GM12892 (cell line): Measurements from ENCODE around the gene DNAH14.
"Not testable (repeated sequence)": the region's sequence is repeated elsewhere in the genome, so short reads cannot be mapped to it uniquely, and the experiment has no call there.

Experiments used
- DNase-seq: peaks from one replicate; pipeline ENCODE4 v3.0.0; 2011; ENCODE audit not compliant: insufficient read length
- FAIRE-seq: peaks from 2 replicates; lab custom pipeline; 2011; peaks lifted over from hg19 to GRCh38; lab: Jason Lieb, UNC
- POLR2A ChIP-seq: IDR thresholded peaks from 2 replicates; pipeline ENCODE4 v1.6.1; 2011; ENCODE audit warnings: low read depth, low read length, control low read depth
- POLR2AphosphoS5 ChIP-seq: IDR thresholded peaks from 2 replicates; pipeline ENCODE4 v1.6.1; 2011; ENCODE audit warnings: low read depth, low read length, control low read depth
- TAF1 ChIP-seq: IDR thresholded peaks from 2 replicates; pipeline ENCODE4 v1.6.1; 2011; ENCODE audit warnings: low read depth, mild to moderate bottlenecking, control low read depth, low read length, borderline replicate concordance

The DNAH14 gene

DNA sequence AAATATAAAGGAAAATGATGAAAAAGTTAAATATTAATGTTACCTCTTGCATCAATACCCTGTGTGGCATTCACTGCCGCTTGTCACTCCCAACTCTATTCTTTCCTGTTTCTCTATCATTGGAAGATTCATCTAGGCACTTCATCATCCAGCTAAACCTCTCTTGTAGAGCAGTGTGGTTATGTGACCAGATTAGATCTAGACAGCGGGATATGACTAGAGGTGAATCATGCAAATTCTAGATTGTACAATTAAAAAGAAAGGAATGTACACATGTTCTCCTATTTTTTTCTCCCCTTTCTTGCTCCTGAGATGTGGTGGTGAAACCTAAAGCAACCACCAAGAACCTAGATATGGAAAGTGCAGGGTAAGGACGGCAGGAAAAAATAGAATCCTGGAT, 324.3 kb downstream of the DNAH14 start:
- TF ChIP-seq POLR2AphosphoS5 (no peak), TAF1 (no peak), POLR2A (no peak)
- FAIRE-seq (no peak), DNase-seq (no peak)

DNA sequence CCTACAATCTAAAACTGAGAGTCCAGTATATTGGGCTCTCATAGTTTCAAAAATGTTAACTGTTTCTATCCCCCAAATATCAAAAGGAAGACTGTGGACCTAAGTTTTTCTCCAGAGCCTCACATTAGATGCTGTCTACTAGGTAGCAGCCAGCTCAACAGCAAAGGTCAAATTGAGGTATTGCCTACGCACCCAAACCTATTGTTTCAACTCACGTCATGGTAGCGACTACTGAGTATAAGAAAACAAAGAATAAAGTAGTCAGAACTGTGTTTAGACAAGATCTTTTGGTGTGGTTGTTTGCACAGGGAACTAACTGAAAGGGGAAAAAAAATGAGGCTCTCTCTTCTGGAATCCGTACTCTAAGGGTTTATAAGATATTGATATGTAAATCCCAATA, 325.2 kb downstream of the DNAH14 start:
- FAIRE-seq (no peak), DNase-seq (no peak)
- no peak for TF ChIP-seq POLR2AphosphoS5
- TF ChIP-seq POLR2A: no peak
- no peak for TF ChIP-seq TAF1

DNA sequence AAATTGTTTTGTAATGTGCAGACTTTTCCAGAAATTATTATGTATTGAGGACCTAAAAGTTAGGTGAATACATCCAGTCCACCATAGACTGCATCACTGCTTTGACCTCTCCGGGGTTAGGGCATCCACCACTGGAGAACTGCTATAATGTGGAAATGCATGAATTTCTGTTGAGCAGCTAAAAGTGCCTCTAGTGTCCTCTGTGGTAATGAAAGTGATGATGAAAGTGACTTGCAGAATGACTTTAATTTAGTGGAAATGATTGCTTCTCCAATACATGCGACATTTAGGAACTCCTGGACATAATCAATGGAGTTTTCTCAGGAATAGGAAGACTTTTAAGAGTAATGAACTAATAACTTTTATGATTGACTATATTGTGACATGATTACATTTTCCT, 327.6 kb downstream of the DNAH14 start:
- FAIRE-seq (no peak), DNase-seq (no peak)
- TF ChIP-seq POLR2AphosphoS5 (no peak), POLR2A (no peak), TAF1 (no peak)

DNA sequence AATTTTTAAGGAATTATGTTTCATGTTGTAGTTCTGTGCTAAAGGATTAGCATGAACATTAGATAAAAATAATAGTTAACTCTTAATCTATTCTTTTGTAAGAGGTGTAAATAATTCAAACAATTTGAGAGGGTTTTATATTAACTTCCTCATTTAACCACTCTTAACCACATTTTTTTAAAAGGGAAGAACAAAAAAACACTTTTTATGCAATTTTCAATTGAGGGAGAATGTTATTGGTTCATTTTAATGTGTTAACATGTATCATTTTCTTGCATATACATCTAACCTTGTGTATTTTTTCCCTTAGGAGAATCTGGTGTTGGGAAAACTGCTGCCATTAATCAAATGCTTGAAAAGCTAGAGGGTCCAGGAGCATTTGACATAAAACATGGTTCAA, 329.3 kb downstream of the DNAH14 start:
- TF ChIP-seq POLR2A: no peak
- TF ChIP-seq POLR2AphosphoS5: no peak
- no peak for TF ChIP-seq TAF1
- DNase-seq (no peak), FAIRE-seq (no peak)

DNA sequence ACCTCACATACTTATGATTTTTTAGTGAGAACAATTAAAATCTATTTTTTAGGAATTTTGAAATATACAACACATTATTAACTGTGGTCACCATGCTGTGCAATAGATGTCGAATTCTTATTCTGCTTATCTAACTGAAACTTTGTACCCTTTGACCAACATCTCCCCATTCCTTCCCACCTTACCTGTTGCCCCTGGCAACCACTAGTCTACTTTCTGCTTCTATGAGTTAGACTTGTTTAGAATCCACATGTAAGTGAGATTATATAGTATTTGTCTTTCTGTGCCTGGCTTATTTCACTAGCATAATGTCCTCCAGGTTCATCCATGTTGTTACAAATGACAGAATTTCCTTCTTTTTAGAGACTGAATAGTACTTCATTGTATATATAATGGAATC, 330.1 kb downstream of the DNAH14 start:
- TF ChIP-seq POLR2AphosphoS5 (no peak), POLR2A (no peak), TAF1 (no peak)
- DNase-seq (no peak), FAIRE-seq (no peak)

DNA sequence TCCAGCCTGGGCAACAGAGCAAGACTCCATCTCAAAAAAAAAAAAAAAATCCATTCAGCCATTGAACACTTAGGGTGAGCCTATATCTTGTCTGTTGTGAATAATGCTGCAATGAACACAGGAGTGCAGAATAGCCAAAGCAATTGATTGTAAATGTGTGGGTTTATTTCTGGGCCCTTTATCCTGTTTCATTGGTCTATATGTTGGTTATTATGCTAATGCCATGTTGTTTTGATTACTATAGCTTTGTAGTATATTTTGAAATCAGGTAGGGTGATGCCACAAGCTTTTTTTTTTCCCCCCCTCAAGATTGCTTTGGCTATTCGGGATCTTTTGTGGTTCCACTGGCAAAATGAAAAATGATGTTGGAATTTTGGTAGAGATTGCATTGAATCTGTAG, 330.8 kb downstream of the DNAH14 start:
- TF ChIP-seq TAF1 (no peak), POLR2A (no peak), POLR2AphosphoS5 (no peak)
- DNase-seq: no peak
- FAIRE-seq: no peak

DNA sequence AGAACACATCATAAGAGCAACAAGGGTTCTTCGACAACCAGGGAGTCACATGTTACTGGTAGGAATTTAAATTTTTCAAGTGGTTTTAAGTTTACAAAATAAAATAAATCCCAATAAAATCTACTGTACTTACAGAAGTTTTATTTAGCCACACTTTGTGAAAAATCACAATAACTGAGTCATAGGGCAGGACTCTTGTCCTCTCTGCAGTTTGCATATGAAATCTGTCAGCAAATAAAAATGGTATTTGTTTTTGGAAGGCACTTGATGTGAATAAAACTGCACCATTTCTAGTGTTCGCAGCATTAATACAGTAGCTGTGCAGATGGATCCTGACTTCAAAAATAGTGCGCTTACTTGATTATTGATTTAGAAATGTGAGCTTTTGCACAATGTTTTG, 348.0 kb downstream of the DNAH14 start:
- FAIRE-seq (no peak), DNase-seq (no peak)
- TF ChIP-seq POLR2A (no peak), POLR2AphosphoS5 (no peak), TAF1 (no peak)

DNA sequence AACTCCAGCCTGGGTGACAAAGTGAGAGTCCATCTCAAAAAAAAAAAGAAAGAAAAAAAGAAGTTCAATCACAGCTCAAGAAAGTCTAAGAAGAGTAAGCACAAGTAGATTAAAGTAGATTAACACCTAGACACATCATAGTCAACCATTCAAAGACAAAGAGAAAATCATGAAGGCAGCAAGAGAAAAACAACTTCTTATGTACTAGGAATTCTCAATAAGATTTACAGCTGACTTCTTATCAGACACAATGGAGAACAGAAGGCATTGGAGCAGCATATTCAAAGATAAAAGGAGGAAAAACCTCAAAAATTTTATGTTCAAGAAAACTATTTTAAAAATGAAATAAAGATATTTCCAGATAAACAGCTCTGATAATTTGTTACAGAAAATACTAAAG, 351.1 kb downstream of the DNAH14 start:
- TF ChIP-seq POLR2A: no peak
- no peak for TF ChIP-seq TAF1
- TF ChIP-seq POLR2AphosphoS5: no peak
- FAIRE-seq (no peak), DNase-seq (no peak)

DNA sequence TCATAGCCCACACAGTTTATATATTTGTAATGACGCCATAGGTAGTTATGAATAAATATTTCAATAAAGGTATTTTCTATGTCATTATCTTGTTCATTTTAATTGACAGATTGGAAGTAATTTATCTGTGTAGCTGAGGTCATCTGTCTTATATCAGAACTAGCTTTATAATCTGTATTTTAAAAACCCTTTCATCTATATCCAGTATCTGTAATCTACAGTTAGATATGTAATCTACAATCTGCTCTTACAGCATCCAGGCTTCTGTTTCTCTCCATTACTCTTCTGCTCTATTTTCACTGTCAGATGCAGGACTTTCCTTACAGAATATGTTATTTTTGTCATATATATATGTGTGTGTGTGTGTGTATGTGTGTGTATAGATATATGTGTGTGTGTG, 360.8 kb downstream of the DNAH14 start:
- no peak for TF ChIP-seq POLR2AphosphoS5
- no peak for TF ChIP-seq POLR2A
- TF ChIP-seq TAF1: no peak
- DNase-seq (no peak), FAIRE-seq (no peak)

DNA sequence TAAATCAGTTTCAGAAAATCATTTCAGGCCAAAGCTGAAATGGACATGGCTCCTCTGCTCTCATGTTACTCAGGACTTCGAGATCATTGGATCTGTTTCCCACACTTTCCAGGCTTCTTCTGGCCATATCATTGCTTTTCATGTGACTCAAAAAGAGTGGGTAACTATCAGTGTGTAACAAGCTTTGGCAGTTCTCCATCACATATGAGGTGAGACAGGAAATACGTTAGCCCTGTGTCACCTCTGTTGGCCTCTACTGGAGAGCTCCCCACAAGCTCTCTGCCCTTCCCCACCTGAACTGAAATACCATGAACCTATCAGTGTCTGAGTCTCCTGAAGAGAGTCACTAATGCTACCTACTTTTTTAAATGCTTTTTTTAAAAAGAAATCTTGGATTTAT, 370.1 kb downstream of the DNAH14 start:
- DNase-seq (no peak), FAIRE-seq (no peak)
- no peak for TF ChIP-seq POLR2AphosphoS5
- no peak for TF ChIP-seq POLR2A
- no peak for TF ChIP-seq TAF1

DNA sequence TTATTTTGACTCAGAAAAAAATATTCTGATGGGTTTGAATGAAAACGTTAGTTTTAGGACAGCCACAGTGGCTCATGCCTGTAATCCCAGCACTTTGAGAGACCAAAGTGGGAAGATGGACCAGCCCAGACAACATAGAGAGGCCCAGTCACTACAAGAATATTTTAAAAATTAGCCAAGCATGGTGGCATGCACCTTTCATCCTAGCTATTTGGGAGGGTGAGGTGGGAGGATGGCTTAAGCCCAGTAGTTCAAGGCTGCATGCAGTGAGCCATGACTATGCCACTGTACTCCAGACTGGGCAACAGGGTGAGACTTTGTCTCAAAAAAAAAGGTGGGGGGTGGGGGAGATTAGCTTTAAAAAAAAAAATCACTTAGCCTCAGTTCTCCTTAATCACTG, 370.9 kb downstream of the DNAH14 start:
- FAIRE-seq (no peak), DNase-seq (no peak)
- TF ChIP-seq POLR2AphosphoS5: no peak
- TF ChIP-seq POLR2A: no peak
- no peak for TF ChIP-seq TAF1

DNA sequence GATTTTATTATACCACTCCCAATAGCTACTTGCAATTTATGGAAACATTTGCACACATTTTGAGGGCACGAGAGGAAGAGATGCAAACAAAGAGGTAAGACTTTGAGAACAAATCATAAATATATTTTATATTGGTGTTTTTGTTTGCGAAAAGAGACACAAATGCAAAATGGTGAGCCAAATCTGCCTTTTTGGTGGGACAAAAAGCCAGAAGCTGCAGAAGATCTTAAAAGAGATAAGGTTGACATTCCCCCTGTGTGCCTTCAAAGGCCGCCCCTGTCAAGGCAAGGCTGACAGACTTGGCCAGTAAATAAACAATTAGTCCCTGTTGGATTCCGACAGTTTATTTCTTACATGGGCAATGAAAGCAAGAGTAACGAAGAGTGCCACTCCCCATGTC, 375.5 kb downstream of the DNAH14 start:
- no peak for DNase-seq
- no peak for TF ChIP-seq TAF1
- no peak for TF ChIP-seq POLR2AphosphoS5
- no peak for TF ChIP-seq POLR2A
- FAIRE-seq: no peak

DNA sequence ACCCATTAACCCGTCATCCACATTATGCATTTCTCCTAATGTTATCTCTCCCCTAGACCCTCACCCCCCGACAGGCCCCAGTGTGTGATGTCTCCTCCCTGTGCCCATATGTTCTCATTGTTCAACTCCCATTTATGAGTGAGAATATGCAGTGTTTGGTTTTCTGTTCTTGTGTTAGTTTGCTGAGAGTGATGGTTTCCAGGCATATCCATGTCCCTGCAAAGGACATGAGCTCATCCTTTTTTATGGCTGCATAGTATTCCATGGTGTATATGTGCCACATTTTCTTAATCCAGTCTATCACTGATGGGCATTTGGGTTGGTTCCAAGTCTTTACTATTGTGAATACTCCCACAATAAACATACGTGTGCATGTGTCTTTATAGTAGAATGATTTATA, 381.1 kb downstream of the DNAH14 start:
- not testable (repeated sequence) for DNase-seq, FAIRE-seq
